ENCODE data around the gene ENG. TPM values are rescaled to one million over a fixed set of nuclear protein-coding genes. Genes with fewer than 3 reads are reported as not detected.
A peak's percentile ranks its signal among the peaks of the same experiment; 100 is the strongest.

The ENG gene
- total RNA-seq, 1 donor from 2014 or later, result not detected

DNA sequence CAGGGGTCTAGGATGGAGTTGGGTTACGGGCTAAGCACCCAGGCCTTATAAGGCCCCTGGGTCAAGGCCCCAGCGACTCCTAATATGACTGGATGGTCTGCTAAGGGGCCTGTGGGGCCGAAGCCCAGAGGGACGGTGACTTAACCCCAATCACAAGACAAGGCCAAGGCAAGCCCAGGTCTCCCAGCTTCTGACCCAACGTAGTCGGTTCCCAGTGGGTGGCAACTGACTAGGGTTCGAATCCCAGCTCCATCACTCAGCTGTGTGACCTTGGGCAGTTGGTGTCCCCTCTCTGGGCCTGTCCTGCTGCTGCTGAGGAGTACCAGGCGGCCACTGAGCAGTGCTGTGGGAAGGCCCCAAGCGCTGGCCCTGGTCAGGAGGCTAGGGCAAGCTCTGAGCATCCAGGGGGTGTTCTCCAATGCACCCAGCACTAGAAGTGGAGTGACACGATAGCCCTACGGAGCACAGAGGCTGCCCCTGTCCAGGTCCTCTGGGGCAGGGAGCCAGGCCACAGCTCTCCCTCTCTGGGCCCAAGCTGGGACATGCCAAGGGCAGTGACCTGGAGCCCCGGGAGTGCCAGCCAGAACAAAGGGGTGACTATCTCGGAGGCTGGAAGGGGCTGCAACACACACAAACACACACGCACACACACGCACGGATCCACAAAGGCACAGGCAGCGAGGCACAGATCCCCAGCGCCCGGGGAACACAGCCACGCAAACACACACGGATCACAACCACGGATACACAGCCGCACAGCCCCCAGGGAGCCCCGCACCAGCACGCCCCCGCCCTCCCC is 22.5 kb upstream of the ENG start:
- Histone ChIP-seq H3K4me1 (peaks cover 19% of the 10 kb centered on the region), H4K20me1 (ENCODE audit: low read depth) (no peaks in the 10 kb centered on the region), H3F3A (ENCODE audit: low read depth) (peaks cover 15% of the 10 kb centered on the region), H3K4me2 (peak overlapping the region; percentile 79), H3K27me3 (no peaks in the 10 kb centered on the region), H3K36me3 (no peaks in the 10 kb centered on the region), H3K4me3 (peak overlapping the region; percentile 41), H3K27ac (no peak overlapping the region), H2AFZ (replicated peaks) (peak overlapping the region; percentile 86), H3K9me3 (ENCODE audit: low read depth) (no peaks in the 10 kb centered on the region), H3K9ac (no peak overlapping the region), H3K79me2 (ENCODE audit: low read depth) (no peaks in the 10 kb centered on the region)
- Mint-ChIP-seq H3K9me3 (no peaks in the 10 kb centered on the region), H3K4me1 (peaks cover 51% of the 10 kb centered on the region), H3K27me3 (ENCODE audit: insufficient read depth, low read depth) (peaks cover 10% of the 10 kb centered on the region), H3K36me3 (no peaks in the 10 kb centered on the region), H3K4me3 (peak overlapping the region; percentile 83), H3K27ac (peak overlapping the region; percentile 60)
- no peak for DNase-seq (ENCODE audit: low spot score)
- TF ChIP-seq, protein P1, sequence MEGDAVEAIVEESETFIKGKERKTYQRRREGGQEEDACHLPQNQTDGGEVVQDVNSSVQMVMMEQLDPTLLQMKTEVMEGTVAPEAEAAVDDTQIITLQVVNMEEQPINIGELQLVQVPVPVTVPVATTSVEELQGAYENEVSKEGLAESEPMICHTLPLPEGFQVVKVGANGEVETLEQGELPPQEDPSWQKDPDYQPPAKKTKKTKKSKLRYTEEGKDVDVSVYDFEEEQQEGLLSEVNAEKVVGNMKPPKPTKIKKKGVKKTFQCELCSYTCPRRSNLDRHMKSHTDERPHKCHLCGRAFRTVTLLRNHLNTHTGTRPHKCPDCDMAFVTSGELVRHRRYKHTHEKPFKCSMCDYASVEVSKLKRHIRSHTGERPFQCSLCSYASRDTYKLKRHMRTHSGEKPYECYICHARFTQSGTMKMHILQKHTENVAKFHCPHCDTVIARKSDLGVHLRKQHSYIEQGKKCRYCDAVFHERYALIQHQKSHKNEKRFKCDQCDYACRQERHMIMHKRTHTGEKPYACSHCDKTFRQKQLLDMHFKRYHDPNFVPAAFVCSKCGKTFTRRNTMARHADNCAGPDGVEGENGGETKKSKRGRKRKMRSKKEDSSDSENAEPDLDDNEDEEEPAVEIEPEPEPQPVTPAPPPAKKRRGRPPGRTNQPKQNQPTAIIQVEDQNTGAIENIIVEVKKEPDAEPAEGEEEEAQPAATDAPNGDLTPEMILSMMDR (IDR thresholded peaks at IDR 0.05), result no peak
- TF ChIP-seq EZH2 (IDR thresholded peaks at IDR 0.05), result no peak
- no peak for TF ChIP-seq EZH2phosphoT487 (IDR thresholded peaks at IDR 0.05)

DNA sequence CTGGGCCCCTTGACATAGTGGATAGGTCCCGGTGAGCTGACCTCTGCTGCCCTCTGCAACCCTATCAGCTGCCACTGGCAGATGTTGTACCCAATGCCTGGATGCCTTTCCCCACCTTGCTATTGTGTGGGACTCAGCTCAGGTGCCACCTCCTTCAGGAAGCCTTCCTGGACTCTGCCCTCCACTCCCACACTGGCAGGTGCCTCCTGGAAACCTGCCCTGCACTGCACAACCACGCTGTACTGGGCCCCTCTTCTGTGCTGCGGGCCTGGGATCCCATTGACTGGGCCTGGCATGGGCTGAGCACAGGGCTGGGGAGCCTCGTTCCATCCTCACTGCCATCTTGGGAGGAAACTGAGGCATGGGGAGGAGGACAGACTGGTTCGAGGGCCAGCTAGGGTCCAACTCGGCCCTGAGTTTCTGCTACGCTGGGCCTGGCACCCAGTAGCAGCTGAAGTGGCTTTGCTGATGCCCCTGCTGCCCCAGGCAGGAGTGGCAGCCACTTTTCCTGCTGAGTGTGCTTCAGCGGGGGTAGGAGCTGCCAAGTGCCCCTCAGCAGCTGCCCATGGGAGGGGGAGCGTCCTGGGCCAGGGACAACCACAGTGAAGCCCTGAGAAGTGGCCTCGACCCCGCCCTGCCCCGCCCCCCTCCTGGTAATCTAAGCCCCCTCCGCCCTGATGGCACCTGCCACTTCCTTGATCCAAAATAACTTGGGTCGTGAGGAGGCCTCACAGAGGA is 21.7 kb upstream of the ENG start:
- H3F3A ChIP-seq (ENCODE audit: low read depth), result peaks cover 15% of the 10 kb centered on the region
- H3K4me2 ChIP-seq, result no peak overlapping the region
- H3K4me3 ChIP-seq, result no peak overlapping the region
- H3K36me3 ChIP-seq, result no peaks in the 10 kb centered on the region
- no peak overlapping the region for H3K9ac ChIP-seq
- Mint-ChIP-seq H3K27ac (no peak overlapping the region), H3K9me3 (no peaks in the 10 kb centered on the region), H3K27me3 (ENCODE audit: insufficient read depth, low read depth) (peaks cover 16% of the 10 kb centered on the region), H3K4me1 (peaks cover 59% of the 10 kb centered on the region), H3K36me3 (no peaks in the 10 kb centered on the region), H3K4me3 (no peak overlapping the region)
- H3K9me3 ChIP-seq (ENCODE audit: low read depth), result no peaks in the 10 kb centered on the region
- TF ChIP-seq EZH2 (IDR thresholded peaks at IDR 0.05) (no peak), EZH2phosphoT487 (IDR thresholded peaks at IDR 0.05) (no peak)
- TF ChIP-seq, protein P1 (IDR thresholded peaks at IDR 0.05), result no peak
- H4K20me1 ChIP-seq (ENCODE audit: low read depth), result no peaks in the 10 kb centered on the region
- H3K79me2 ChIP-seq (ENCODE audit: low read depth), result no peaks in the 10 kb centered on the region
- no peak overlapping the region for H3K27ac ChIP-seq
- H3K27me3 ChIP-seq, result no peaks in the 10 kb centered on the region
- no peak overlapping the region for H2AFZ ChIP-seq (replicated peaks)
- H3K4me1 ChIP-seq, result peaks cover 19% of the 10 kb centered on the region
- no peak for DNase-seq (ENCODE audit: low spot score)

DNA sequence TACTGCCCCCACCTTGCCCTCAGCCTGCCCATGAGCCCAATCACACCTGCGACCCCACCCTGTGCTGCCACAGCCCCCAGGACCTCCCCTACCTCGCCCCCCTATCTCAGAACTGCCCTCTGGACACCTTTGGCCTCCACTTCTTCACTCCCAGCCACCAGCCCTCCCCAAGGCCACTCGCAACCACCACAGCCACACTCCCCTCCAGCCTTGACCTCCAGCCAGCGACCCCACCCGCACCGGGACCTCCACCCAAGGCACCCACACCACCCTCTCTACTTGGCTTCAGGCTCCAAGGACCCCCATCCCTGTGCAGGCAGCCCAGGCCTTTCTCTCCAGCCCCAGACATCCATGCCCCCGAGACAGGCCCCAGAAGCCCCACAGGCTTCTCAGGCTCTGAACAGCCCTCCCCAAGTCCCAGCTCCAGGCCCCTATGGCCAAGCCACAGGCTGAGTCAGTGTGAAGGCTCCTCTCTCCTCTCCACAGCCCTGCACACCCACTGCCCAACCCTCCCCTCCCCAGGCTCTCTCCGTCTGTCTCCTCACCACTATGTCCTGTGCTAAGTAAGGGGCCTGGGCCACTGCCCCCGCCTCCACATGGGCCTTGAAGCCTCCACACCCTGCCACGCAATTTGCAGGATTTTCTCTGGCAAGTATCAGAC is 21.0 kb upstream of the ENG start:
- no peaks in the 10 kb centered on the region for H3K27me3 ChIP-seq
- no peaks in the 10 kb centered on the region for H3K36me3 Mint-ChIP-seq
- H2AFZ ChIP-seq (replicated peaks), result no peak overlapping the region
- peaks cover 59% of the 10 kb centered on the region for H3K4me1 Mint-ChIP-seq
- no peaks in the 10 kb centered on the region for H3K9me3 Mint-ChIP-seq
- no peaks in the 10 kb centered on the region for H3K9me3 ChIP-seq (ENCODE audit: low read depth)
- peaks cover 16% of the 10 kb centered on the region for H3K27me3 Mint-ChIP-seq (ENCODE audit: insufficient read depth, low read depth)
- H3K4me1 ChIP-seq, result peaks cover 19% of the 10 kb centered on the region
- H3K4me3 Mint-ChIP-seq, result peak overlapping the region; percentile 75
- no peaks in the 10 kb centered on the region for H3K36me3 ChIP-seq
- TF ChIP-seq, protein P1 (IDR thresholded peaks at IDR 0.05), result no peak
- TF ChIP-seq EZH2phosphoT487 (IDR thresholded peaks at IDR 0.05) (no peak), EZH2 (IDR thresholded peaks at IDR 0.05) (no peak)
- H3K4me3 ChIP-seq, result no peak overlapping the region
- H3K27ac ChIP-seq, result no peak overlapping the region
- H4K20me1 ChIP-seq (ENCODE audit: low read depth), result no peaks in the 10 kb centered on the region
- DNase-seq (ENCODE audit: low spot score), result no peak
- peaks cover 15% of the 10 kb centered on the region for H3F3A ChIP-seq (ENCODE audit: low read depth)
- no peaks in the 10 kb centered on the region for H3K79me2 ChIP-seq (ENCODE audit: low read depth)
- H3K27ac Mint-ChIP-seq, result peak overlapping the region; percentile 95
- peak overlapping the region; percentile 13 for H3K9ac ChIP-seq
- no peak overlapping the region for H3K4me2 ChIP-seq

Data from neural progenitor cell (in vitro differentiated cells).